ENCODE measurements around the gene VPS4A. TPM values are rescaled to one million over a fixed set of nuclear protein-coding genes. Genes with fewer than 3 reads are reported as not detected.
"Not testable (repeated sequence)": the region's sequence is repeated elsewhere in the genome, so short reads cannot be mapped to it uniquely, and the experiment has no call there.

The VPS4A gene
- total and polyA plus RNA-seq, 5 donors from 2014 or later = 26.8 to 48.0 (median 35.1) TPM

DNA sequence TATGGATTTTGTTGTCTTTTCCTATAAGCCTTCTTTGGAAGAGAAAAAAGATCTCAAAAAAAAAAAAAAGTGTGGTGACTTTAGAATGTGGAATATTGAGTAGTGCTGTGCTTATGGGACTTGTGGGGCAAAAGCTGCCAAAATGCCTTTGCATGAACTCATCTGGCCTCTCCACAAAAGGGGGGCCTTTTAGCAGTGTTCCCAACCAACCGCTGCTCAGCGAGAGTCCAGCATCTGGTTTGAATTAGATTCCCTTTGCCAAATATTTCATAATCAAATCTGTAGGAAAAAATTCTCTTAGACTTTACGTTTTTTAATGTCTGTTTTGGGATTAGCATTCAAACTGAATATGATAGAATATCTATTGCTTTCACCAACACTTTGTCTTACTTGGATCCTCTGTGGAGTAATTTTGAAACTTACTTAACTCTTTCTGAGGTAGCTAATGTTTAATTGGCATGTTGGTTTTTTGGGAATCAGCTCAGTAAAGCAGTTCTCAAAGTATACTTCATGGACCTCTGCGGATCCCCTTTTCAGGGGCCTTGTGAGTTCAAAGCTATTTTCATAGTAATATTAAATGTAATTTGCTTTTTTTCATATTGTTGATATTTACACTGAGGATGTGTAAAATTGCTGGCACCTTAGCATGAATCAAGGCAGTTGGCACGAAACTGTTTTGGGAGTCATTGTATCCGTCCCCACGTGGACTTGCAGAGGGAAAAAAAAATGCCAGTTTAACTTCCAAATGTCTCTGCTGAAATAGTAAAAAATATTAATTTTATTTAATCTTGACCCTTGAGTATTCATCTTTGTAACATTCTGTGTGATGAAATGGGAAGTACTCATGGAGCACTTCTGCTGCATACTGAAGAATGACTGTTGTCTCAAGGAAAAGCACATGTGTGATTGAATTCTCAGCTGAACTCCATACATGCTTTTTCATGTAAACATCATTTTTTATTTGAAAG, 34.7 kb upstream of the VPS4A start:
- no peaks in the 10 kb centered on the region for H3K9me3 Mint-ChIP-seq
- H3K4me3 Mint-ChIP-seq = no peak overlapping the region
- no peaks in the 10 kb centered on the region for H3K36me3 ChIP-seq (ENCODE audit: control insufficient read depth, insufficient read depth, low read length)
- ATAC-seq (ENCODE audit: low read depth in 2 of 2) = no peak
- no peak for DNase-seq
- no peaks in the 10 kb centered on the region for H3K4me1 ChIP-seq (ENCODE audit: control insufficient read depth, insufficient read depth, low read length, poor library complexity, severe bottlenecking)
- H3K4me1 Mint-ChIP-seq = peaks cover 0 to 2% (median 0%) of the 10 kb centered on the region in 4 donors
- peak overlapping the region in 1 of 3 donors; percentile 14 for H3K27ac Mint-ChIP-seq
- no peak overlapping the region for H3K27ac ChIP-seq (ENCODE audit: insufficient read depth, low read length, poor library complexity, severe bottlenecking)
- H3K27me3 ChIP-seq (ENCODE audit: control insufficient read depth, insufficient read depth, low read length) = no peaks in the 10 kb centered on the region
- H3K36me3 Mint-ChIP-seq = no peaks in the 10 kb centered on the region
- no peaks in the 10 kb centered on the region for H3K27me3 Mint-ChIP-seq
- H3K9me3 ChIP-seq (ENCODE audit: control insufficient read depth in 2 of 2, low read length in 2 of 2) = no peaks in the 10 kb centered on the region
- no peak overlapping the region for H3K4me3 ChIP-seq (ENCODE audit: low read depth, low read length)

DNA sequence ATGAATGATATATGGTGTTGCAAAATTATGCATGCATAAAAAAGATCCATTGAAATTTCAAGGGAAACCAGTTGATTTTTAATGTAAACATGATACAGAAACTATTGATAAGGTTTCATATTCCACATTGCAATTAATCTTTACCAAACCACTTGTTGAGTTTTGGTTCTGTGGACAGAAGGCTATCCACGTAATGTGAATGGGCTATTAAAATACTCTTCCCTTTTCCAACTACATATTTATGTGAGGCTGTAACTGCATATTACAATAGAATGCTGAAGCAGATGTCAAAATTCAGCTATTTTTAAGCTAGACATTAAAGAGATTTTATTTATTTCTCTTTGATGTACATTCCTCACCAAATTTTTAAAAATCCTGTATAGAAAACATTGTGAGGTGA, 33.7 kb upstream of the VPS4A start:
- Mint-ChIP-seq H3K36me3 (no peaks in the 10 kb centered on the region), H3K9me3 (no peaks in the 10 kb centered on the region), H3K27ac (no peak overlapping the region), H3K4me1 (peaks cover 0 to 2% (median 0%) of the 10 kb centered on the region in 4 donors), H3K4me3 (no peak overlapping the region), H3K27me3 (no peaks in the 10 kb centered on the region)
- H3K9me3 ChIP-seq (ENCODE audit: control insufficient read depth in 2 of 2, low read length in 2 of 2) = no peaks in the 10 kb centered on the region
- no peaks in the 10 kb centered on the region for H3K4me1 ChIP-seq (ENCODE audit: control insufficient read depth, insufficient read depth, low read length, poor library complexity, severe bottlenecking)
- no peaks in the 10 kb centered on the region for H3K27me3 ChIP-seq (ENCODE audit: control insufficient read depth, insufficient read depth, low read length)
- ATAC-seq (ENCODE audit: low read depth in 2 of 2) = no peak
- H3K27ac ChIP-seq (ENCODE audit: insufficient read depth, low read length, poor library complexity, severe bottlenecking) = no peak overlapping the region
- no peak for DNase-seq
- no peaks in the 10 kb centered on the region for H3K36me3 ChIP-seq (ENCODE audit: control insufficient read depth, insufficient read depth, low read length)
- H3K4me3 ChIP-seq (ENCODE audit: low read depth, low read length) = no peak overlapping the region

GRCh38 chr16:69283851-69284250, 27.3 kb upstream of the VPS4A start:
- H3K36me3 Mint-ChIP-seq = peaks cover 3% of the 10 kb centered on the region
- no peak for ATAC-seq (ENCODE audit: low read depth in 2 of 2)

DNA sequence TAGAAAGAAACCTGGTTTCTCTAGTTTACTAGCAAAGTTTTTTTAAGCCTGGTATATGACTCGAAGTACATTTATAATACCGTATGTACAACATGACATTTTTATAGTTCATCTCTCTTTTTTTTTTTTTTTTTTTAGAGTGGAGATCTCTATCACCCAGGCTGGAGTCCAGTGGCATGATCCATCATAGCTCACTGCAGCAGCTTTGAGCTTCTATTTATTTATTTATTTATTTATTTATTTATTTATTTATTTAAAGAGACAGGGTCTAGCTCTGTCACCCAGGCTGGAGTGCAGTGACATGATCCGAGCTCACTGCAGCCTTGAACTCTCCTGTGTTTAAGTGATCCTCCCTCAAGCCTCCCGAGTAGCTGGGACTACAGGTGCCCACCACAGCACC, 25.9 kb upstream of the VPS4A start:
- Histone ChIP-seq H3K4me3 (ENCODE audit: low read depth, low read length) (no peak overlapping the region), H3K27ac (ENCODE audit: insufficient read depth, low read length, poor library complexity, severe bottlenecking) (no peak overlapping the region), H3K4me1 (ENCODE audit: control insufficient read depth, insufficient read depth, low read length, poor library complexity, severe bottlenecking) (no peaks in the 10 kb centered on the region), H3K36me3 (ENCODE audit: control insufficient read depth, insufficient read depth, low read length) (peaks cover 3% of the 10 kb centered on the region), H3K27me3 (ENCODE audit: control insufficient read depth, insufficient read depth, low read length) (no peaks in the 10 kb centered on the region), H3K9me3 (ENCODE audit: control insufficient read depth in 2 of 2, low read length in 2 of 2) (no peaks in the 10 kb centered on the region)
- Mint-ChIP-seq H3K27me3 (no peaks in the 10 kb centered on the region), H3K27ac (no peak overlapping the region), H3K4me1 (peaks cover 0 to 2% (median 0%) of the 10 kb centered on the region in 4 donors), H3K9me3 (no peaks in the 10 kb centered on the region), H3K36me3 (peaks cover 5% of the 10 kb centered on the region), H3K4me3 (no peak overlapping the region)
- DNase-seq = no peak
- ATAC-seq (ENCODE audit: low read depth in 2 of 2) = no peak

More at GRCh38 chr16:69283851-69284250, 27.3 kb upstream of the VPS4A start:
- Histone ChIP-seq H3K36me3 (ENCODE audit: control insufficient read depth, insufficient read depth, low read length) (peaks cover 3% of the 10 kb centered on the region), H3K4me1 (ENCODE audit: control insufficient read depth, insufficient read depth, low read length, poor library complexity, severe bottlenecking) (no peaks in the 10 kb centered on the region), H3K9me3 (ENCODE audit: control insufficient read depth in 2 of 2, low read length in 2 of 2) (no peaks in the 10 kb centered on the region), H3K27me3 (ENCODE audit: control insufficient read depth, insufficient read depth, low read length) (no peaks in the 10 kb centered on the region), H3K27ac (ENCODE audit: insufficient read depth, low read length, poor library complexity, severe bottlenecking) (no peak overlapping the region), H3K4me3 (ENCODE audit: low read depth, low read length) (no peak overlapping the region)
- H3K9me3 Mint-ChIP-seq = no peaks in the 10 kb centered on the region
- H3K4me1 Mint-ChIP-seq = peaks cover 0 to 2% (median 0%) of the 10 kb centered on the region in 4 donors
- H3K27me3 Mint-ChIP-seq = no peaks in the 10 kb centered on the region
- H3K4me3 Mint-ChIP-seq = no peak overlapping the region
- no peak for DNase-seq
- H3K27ac Mint-ChIP-seq = no peak overlapping the region

DNA sequence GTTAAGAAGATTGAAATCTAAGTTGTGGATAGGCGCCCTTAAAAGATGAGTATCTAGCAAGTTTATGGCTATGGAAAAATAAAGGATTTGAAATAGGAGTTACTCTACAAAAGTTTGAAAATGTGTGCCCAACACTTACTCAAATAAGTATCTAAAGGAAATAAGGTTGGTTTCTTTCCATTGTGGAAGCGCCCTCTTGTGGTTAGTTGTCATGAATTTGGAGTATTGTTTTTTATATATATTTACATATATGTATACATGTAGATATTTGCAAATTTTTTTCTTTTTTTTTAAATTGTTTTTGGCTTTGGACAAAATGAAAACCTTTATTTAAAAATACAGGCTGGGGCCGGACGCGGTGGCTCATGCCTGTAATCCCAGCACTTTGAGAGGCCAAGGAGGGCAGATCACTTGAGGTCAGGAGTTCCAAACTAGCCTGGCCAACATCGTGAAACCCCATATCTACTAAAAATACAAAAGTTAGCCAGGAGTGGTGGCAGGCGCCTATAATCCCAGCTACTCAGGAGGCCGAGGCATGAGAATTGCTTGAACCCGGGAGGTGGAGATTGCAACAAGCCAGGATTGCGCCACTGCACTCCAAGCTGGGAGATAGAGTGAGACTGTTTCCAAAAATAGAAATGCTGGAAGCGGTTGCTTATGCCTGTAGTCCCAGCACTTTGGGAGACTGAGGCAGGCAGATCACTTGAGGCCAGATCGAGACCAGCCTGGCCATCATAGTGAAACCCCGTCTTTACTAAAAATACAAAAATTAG, 24.0 kb upstream of the VPS4A start:
- Histone ChIP-seq H3K36me3 (ENCODE audit: control insufficient read depth, insufficient read depth, low read length) (peaks cover 3% of the 10 kb centered on the region), H3K27me3 (ENCODE audit: control insufficient read depth, insufficient read depth, low read length) (no peaks in the 10 kb centered on the region), H3K4me3 (ENCODE audit: low read depth, low read length) (no peak overlapping the region), H3K9me3 (ENCODE audit: control insufficient read depth in 2 of 2, low read length in 2 of 2) (no peaks in the 10 kb centered on the region), H3K27ac (ENCODE audit: insufficient read depth, low read length, poor library complexity, severe bottlenecking) (no peak overlapping the region), H3K4me1 (ENCODE audit: control insufficient read depth, insufficient read depth, low read length, poor library complexity, severe bottlenecking) (no peaks in the 10 kb centered on the region)
- no peaks in the 10 kb centered on the region for H3K27me3 Mint-ChIP-seq
- no peak for ATAC-seq (ENCODE audit: low read depth in 2 of 2)
- peaks cover 6% of the 10 kb centered on the region for H3K36me3 Mint-ChIP-seq
- H3K4me1 Mint-ChIP-seq = peaks cover 0 to 2% (median 0%) of the 10 kb centered on the region in 4 donors
- no peaks in the 10 kb centered on the region for H3K9me3 Mint-ChIP-seq
- no peak overlapping the region for H3K27ac Mint-ChIP-seq
- DNase-seq = peak; percentile 27 to 80 (median 67)
- H3K4me3 Mint-ChIP-seq = no peak overlapping the region

GRCh38 chr16:69291657-69292056, 19.5 kb upstream of the VPS4A start:
- H3K9me3 Mint-ChIP-seq; H3K4me3 Mint-ChIP-seq; H3K9me3 ChIP-seq (ENCODE audit: control insufficient read depth in 2 of 2, low read length in 2 of 2); H3K4me3 ChIP-seq (ENCODE audit: low read depth, low read length); H3K36me3 Mint-ChIP-seq; H3K27me3 Mint-ChIP-seq; H3K27ac Mint-ChIP-seq; ATAC-seq (ENCODE audit: low read depth in 2 of 2); H3K36me3 ChIP-seq (ENCODE audit: control insufficient read depth, insufficient read depth, low read length); DNase-seq; H3K4me1 ChIP-seq (ENCODE audit: control insufficient read depth, insufficient read depth, low read length, poor library complexity, severe bottlenecking); H3K27me3 ChIP-seq (ENCODE audit: control insufficient read depth, insufficient read depth, low read length); H3K4me1 Mint-ChIP-seq; H3K27ac ChIP-seq (ENCODE audit: insufficient read depth, low read length, poor library complexity, severe bottlenecking): not testable (repeated sequence)

- H3K27ac ChIP-seq (ENCODE audit: insufficient read depth, low read length, poor library complexity, severe bottlenecking) = no peak overlapping the region
- Mint-ChIP-seq H3K4me1 (peaks cover 0 to 2% (median 0%) of the 10 kb centered on the region in 4 donors), H3K9me3 (no peaks in the 10 kb centered on the region), H3K4me3 (no peak overlapping the region), H3K27me3 (no peaks in the 10 kb centered on the region), H3K36me3 (peaks cover 7% of the 10 kb centered on the region), H3K27ac (peak overlapping the region in 1 of 3 donors; percentile 38)
- no peaks in the 10 kb centered on the region for H3K27me3 ChIP-seq (ENCODE audit: control insufficient read depth, insufficient read depth, low read length)
- no peak overlapping the region for H3K4me3 ChIP-seq (ENCODE audit: low read depth, low read length)
- H3K9me3 ChIP-seq (ENCODE audit: control insufficient read depth in 2 of 2, low read length in 2 of 2) = no peaks in the 10 kb centered on the region
- DNase-seq = no peak
- no peaks in the 10 kb centered on the region for H3K36me3 ChIP-seq (ENCODE audit: control insufficient read depth, insufficient read depth, low read length)
- H3K4me1 ChIP-seq (ENCODE audit: control insufficient read depth, insufficient read depth, low read length, poor library complexity, severe bottlenecking) = no peaks in the 10 kb centered on the region
- ATAC-seq (ENCODE audit: low read depth in 2 of 2) = no peak
These were observed 17.7 kb upstream of the VPS4A start for GRCh38 chr16:69293401-69293800.
